NCI-H2227 (cell line): ENCODE data around the gene CYP2C18.
"Not testable (repeated sequence)": the region's sequence is repeated elsewhere in the genome, so short reads cannot be mapped to it uniquely, and the experiment has no call there.

Experiments used
- DNase-seq: peaks from one replicate; lab custom pipeline; 2025; ENCODE audit not compliant: unreplicated experiment; lab: John Stamatoyannopoulos, UW

The CYP2C18 gene

GRCh38 chr10:94683214-94684054 lies at the start of gene CYP2C18:
TSS of gene CYP2C18 (plus strand) at chr10:94683729. CDS start at chr10:94683820, 91 bp downstream.
- DNase-seq, result no peak

- DNase-seq, result not testable (repeated sequence)
These were observed 45.4 kb upstream of the CYP2C18 start for GRCh38 chr10:94638097-94638496.

- no peak for DNase-seq
These were observed 43.6 kb upstream of the CYP2C18 start for GRCh38 chr10:94639902-94640301.

DNA sequence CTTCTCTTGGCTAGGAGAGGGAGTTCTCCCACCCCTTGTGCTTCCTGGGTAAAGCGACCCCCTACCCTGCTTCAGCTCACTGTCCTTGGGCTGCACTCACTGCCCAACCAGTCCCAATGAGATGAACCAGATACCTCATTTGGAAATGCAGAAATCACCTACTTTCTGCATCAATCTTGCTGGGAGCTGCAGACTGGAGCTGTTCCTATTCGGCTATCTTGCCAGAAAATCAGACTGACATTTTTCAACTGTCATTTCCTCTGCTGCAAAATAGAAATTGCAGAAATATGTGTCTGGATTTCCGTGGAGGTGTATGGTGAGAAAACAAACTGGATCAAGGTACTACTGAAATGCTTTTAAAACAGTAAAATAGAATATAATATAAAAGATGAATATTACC lies 43.0 kb upstream of the CYP2C18 start:
- DNase-seq, result no peak

DNA sequence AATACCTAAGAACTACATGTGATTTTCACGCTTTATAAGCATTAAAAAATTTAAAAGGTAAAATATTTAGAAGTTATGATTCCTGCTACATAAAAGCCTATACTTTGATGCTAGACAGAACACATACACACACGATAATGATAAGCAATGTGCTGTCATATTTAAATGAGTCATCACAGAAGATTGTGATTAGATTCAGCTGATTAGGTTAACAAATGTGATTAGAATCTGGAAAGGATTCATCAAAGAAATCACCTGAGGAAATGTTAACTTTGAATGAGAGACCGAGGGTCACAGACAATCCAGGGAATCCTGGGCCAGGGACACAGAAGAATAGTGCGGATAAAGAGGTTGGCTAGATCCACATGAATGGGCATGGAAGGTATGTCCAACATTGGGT lies 42.0 kb upstream of the CYP2C18 start:
- no peak for DNase-seq

DNA sequence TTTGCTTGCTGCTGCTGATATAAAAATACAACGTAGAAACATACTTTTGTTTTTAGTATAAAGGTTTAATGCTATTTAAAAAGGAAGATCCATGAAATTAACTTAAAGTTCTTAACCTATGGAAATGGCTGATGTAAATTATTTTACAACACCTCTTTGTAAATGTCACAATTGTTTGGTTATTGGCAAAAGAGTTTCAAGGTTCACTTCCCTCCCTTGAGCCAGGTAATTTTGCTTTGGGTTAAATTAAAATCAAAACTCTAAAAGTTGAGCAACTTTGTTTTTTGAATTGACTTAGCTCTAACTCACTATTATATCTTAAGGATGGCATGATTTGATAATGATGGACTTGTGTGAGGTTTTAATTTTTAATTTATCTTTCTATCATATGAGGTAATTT lies 39.2 kb upstream of the CYP2C18 start:
- DNase-seq, result no peak

DNA sequence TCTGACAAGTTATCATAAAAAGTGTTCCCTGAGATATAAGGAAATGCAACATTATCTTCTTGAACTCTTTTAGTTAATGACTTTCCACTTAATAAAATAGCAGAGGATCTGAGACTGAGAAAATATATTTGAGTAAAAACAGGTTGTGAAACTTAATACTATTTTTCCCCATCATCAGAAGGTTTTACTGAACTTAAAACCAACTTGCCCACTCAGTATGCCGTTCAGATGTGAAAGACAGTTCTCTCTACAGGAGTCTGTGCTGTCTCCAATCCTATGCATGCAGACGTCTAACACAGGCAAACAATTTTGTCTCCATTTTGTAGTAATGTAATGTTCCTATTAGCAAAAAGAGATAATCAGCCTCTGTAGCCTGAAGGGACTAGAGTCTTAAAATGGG lies 38.2 kb upstream of the CYP2C18 start:
- DNase-seq, result no peak

- DNase-seq, result not testable (repeated sequence)
These were observed 28.3 kb upstream of the CYP2C18 start for GRCh38 chr10:94655201-94655600.

GRCh38 chr10:94663061-94663460 lies 20.5 kb upstream of the CYP2C18 start:
- not testable (repeated sequence) for DNase-seq

DNA sequence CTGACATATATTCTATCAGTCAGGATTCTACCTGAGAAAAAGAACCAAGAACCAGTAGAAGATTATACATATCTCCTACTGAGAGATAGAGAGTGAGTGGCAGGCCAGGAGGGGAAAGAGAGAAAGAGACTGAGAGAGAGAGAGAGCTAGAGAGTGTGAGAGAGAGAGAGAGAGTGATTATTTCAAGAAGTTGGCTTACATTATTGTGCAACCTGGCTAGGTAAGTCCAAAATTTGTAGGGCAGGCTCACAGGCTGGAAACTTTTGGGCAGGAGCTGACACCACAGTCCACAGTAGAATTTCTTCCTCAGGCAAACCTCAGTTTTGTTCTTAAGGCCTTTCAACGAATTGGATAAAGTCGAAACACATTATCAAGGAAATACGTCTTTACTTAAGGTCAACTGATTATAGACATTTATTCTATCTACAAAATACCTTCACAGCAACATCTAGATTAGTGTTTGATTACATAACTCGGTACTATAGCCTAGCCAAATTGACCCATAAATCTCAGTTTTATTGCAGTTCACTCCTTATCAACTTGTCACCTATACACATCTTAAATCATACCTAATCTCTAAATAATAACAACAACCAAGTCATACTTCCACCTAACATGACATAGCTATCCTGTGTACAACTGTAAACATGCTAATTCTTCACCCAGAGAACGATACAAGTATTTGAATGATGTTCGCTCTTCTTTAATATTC lies 17.0 kb upstream of the CYP2C18 start:
- DNase-seq, result no peak

DNA sequence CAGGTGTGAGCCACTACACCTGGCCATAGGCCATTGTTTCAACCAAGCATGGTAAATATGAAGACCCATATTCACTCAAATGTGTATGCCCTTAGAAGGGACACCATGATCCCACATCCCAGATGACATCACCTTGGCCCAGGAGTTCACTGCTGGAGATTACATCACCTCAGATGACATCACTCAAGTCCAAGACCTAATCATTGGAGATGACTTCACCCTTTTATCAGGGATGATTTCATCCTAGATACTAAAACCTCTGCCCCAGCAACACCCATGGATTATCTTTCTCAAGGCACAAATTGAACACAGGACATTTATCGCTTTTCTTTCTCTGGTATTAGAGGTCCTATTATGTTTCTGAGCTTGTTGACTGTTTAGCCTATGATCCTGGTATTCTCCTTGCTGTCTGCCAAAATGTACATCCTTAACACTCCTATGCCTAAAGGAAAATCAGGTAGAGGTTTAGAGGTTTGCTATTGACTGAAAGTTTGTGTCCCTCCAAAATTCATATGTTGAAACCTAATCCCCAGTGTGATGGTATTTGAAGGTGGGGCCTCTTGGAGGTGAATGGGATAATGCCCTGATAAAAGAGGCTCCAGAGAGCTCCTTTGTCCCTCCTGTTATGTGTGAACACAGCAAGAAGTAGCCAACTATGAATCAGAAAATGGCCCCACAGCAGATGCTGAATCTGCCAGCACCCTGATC lies 9.8 kb upstream of the CYP2C18 start:
- no peak for DNase-seq

GRCh38 chr10:94676496-94676895 lies 7.0 kb upstream of the CYP2C18 start:
- no peak for DNase-seq

- no peak for DNase-seq
These were observed 5.8 kb upstream of the CYP2C18 start for GRCh38 chr10:94677691-94678090.

GRCh38 chr10:94678475-94678874 lies 5.1 kb upstream of the CYP2C18 start:
- no peak for DNase-seq

DNA sequence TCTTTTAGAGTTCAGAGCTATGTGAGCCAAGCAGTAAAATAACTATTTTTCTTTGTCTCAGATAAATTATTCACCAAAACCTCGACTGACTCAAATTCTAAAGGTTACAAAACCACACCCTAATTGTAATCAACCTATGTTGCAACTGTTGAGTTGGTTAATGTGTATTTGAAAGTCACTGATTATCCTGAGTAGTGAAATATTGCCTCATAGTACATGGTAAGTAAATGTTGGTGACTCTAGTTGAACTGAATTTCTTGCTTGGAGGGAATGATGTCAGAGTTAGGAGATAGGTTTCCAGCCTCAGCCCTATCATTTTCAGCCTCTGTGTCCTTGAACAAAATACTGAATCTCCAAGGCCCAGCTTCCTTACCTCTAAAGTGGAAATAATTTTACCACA lies 3.0 kb upstream of the CYP2C18 start:
- no peak for DNase-seq

DNA sequence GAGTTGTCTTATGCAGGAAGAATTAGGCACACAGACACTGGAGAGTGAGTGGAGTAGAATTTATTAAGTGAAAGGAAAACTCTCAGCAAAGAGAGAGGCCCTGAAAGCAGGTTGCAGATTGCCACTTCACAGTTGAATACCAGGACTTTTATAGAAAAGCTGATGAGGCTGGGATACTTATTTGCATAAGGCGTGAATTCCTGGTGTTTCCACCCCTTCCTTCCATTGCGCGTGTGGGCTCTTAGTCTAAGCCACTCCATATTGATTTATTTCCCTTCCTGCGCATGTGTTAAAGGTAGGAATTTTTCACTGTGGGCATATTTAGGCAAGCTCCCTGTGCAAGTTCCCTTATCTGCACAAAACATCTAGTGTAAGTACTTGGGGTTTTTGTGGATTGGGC lies 893 bp upstream of the CYP2C18 start:
- not testable (repeated sequence) for DNase-seq

- no peak for DNase-seq
These were observed 4.2 kb downstream of the CYP2C18 start for GRCh38 chr10:94687625-94688248.

- DNase-seq, result no peak
These were observed 22.6 kb downstream of the CYP2C18 start for GRCh38 chr10:94706089-94706488.

DNA sequence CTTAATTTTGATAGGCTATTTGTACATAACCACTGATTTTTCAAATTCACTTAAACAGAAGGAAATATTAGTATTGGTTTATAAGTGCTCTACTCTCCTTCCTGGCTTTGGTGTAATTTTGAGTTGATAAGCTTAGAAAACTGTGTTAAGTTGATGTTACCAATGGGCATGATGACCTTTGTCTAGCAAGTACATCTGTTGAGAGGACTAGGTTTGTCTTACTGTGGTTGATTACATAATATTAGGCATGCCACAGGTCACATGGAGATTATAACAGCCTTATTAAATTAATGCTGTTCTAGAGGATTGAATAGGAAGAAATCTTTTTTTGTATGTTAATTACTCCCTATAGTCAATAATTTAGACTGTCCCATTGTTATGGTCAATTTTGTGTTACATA lies 27.0 kb downstream of the CYP2C18 start:
- no peak for DNase-seq

GRCh38 chr10:94725871-94726270 lies 42.3 kb downstream of the CYP2C18 start:
- no peak for DNase-seq

- DNase-seq, result no peak
These were observed 51.7 kb downstream of the CYP2C18 start for GRCh38 chr10:94735197-94735596.
